AML-193 (cell line): ENCODE measurements around the gene SLC11A1.

Experiments used
- DNase-seq, 2 experiments: peaks; one replicate each; lab custom pipeline; 2025; lab: John Stamatoyannopoulos, UW

Gene SLC11A1

DNA sequence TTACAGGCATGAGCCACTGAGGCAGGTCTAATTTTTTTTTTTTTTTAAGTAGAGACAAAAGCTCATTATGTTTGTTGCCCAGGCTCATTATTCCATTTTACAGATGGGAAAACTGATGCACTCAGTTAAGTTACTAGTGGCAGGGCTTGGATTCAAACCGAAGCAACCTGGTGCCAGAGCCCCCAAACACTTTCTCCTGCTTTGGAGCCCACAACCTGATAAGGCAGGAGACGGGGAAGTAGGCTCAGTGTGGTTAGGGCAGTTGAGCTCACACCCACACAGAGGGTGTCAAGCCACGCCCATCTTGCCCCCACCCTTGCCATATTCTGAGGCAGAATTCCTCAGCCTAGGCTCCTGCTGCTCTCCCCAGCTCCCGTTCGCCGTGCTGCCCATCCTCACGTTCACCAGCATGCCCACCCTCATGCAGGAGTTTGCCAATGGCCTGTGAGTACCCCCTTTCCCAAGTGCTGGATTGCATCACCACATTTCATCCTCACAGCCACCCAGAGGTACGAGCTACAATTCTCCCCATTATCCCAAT is 11.7 kb downstream of the SLC11A1 start:
- no peak for DNase-seq

DNA sequence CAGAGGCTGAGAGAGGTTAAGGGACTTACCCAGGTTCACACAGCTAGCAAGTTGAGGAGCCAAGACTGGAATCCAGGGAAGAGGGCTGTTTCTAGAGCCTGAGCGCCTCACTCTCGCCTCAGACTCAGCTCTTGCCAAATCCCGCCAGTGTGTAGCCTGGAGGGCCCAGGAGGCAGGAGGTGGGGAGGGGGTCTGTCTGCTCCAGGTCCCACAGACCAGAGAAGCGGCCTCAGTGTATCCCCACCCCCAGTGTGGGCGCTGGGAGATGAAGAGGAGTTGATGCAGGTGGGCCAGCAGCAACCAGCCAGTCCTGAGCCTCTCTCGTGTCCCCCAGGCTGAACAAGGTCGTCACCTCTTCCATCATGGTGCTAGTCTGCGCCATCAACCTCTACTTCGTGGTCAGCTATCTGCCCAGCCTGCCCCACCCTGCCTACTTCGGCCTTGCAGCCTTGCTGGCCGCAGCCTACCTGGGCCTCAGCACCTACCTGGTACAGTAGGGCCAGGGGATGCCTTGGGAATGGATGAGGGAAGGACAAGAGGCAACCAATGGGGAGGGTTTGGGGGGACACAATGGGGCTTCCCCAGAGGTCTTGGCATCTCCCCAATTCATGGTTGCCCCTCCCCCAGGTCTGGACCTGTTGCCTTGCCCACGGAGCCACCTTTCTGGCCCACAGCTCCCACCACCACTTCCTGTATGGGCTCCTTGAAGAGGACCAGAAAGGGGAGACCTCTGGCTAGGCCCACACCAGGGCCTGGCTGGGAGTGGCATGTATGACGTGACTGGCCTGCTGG is 12.4 kb downstream of the SLC11A1 start:
- no peak for DNase-seq

DNA sequence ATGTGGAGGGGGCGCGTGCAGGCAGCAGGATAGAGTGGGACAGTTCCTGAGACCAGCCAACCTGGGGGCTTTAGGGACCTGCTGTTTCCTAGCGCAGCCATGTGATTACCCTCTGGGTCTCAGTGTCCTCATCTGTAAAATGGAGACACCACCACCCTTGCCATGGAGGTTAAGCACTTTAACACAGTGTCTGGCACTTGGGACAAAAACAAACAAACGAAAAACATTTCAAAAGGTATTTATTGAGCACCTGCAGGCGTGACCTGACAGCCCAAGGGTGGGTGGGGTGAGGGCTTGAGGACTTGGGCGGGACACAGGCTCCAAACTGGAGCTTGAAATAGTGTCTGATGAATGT is 13.0 kb downstream of the SLC11A1 start:
- no peak for DNase-seq

DNA sequence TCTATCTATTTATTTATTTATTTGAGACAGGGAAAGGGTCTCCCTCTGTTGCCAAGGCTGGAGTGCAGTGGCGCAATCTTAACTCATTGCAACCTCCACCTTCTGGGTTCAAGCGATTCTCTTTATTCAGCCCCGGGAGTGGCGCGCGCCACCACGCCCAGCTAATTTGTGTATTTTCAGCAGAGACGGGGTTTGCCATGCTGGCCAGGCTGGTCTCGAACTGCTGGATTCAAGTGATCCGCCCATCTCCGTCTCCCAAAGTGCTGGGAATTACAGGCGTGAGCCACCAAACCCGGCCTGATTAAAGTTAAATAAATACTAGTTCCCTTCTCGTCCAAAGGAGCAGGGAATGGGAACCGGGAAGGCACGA is 13.4 kb downstream of the SLC11A1 start:
- DNase-seq: no peak

DNA sequence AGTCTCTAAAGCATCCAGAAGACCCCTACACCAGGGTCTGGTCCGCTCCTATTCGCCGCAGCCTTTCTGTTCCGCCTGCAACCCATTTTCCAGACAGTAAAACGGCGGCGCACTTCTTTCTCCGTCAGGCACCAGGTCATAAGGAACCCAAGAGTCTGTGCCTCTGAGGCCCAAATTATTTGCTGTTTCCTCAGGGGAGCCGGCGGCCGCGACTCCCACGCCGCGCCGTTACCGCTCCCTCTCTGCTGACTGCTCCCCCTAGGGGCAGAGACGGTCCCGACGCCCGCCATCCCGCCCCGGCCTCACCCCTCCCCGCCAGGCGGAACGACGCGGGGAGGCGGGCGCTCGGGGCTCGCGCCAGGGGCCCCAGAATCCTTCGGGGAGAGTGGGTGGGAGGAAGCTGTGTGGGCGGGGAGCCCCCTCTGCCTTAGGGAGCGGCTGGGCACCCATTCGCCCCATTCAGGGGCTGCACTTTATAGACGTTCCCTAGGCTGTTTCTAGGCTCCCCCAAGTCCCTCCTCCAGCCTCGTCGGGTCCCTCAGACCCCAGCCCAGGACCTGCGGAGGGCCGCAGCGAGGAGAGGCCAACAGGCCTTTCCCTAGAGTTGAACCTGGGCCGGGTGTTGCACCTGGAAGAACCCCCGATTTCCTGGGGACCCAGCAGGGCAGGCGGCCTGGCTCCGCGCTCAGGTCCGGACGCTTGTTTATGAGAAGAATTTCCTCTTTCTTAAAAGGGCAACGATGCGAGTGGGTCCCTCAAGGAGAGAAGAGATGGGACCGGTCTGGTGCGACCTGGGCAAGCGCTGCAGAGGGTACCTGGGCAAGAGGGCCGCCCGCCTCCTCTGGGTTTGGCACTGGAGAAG is 14.0 kb downstream of the SLC11A1 start:
- peak; percentile 88 to 90 for DNase-seq

DNA sequence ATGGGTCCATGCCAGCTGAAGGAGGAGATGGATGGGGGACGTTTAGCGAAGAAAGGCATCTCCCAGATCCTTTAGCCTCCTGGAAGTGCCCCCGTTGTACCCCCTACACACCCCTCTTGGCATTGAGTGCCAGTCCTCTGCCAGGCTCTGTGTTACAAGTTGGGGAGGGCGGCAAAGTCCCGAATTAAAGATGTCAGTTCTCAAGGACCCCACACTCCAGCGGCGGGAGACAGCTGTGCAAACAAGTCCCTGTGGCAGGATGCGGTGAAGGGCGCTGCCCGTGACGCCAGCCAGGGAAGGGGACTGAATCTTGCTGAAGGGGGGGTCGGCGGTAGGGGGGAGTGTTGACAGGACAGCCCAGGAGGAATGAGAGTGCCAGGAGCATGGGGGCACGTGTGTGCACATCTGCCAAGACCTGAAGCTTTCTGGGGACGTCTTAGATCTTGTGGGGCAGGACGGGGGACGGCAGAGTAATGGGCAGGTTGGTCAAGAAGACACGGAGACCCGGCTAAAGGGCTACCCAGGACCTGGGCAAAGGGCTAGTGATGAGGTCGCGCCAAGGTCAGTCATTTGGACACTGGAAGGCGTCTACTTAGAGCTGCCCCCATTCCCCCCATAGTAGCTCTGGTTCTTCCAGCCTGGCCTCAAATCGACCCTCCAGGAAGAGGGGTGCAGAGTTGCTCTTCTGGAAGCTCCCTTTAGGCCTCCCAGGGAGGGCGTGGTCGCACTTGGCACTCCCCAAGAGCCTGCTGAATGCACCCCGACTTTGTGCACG is 14.8 kb downstream of the SLC11A1 start:
- DNase-seq: peak; percentile 27 to 46

DNA sequence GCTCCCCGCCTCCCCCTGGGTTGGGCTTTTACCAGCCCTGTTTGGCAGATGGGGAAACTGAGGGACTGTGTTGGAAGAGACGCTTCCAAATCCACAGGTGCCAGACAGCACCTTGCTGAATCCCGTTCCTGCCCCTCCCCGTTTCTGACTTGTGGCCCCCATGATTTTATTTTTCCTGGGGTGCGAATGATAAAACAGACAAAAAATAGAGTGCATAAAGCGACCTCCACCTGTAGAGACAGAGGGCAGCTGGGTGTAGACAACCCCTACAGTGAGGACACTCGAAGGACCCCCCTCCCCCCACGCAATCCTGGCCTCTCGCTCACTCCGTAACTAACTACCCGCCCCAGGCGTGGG is 15.4 kb downstream of the SLC11A1 start:
- no peak for DNase-seq

DNA sequence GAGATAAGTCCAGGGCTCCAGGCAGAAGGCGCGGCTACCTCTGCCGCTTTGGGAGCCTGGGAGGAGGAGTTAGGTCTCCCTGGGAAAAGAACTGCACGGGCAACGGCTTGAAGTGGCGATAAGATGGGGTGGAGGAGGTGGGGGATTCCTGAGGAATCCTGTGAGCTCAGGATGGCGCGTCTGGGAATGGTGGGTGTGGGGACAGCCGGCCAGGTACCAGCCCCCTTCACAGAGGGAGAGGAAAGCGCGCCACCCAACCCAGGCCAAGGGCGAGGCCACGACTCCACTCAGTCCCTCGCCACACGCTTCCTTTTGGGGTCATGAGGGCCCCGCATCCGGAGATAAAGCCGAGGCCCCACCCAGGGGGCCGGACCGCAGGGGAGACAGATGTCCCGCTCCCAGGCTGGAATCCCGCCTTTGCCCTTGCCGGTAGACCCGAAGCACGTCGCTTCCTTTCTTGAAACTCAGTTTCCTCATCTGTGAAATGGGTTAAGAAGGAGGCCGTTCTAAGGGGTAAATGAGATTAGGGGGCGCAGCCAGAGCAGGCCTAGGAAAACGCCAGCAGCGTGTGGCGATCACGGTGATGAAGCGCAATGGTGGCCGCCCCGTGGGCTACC is 15.9 kb downstream of the SLC11A1 start:
- peak; percentile 32 to 62 for DNase-seq

DNA sequence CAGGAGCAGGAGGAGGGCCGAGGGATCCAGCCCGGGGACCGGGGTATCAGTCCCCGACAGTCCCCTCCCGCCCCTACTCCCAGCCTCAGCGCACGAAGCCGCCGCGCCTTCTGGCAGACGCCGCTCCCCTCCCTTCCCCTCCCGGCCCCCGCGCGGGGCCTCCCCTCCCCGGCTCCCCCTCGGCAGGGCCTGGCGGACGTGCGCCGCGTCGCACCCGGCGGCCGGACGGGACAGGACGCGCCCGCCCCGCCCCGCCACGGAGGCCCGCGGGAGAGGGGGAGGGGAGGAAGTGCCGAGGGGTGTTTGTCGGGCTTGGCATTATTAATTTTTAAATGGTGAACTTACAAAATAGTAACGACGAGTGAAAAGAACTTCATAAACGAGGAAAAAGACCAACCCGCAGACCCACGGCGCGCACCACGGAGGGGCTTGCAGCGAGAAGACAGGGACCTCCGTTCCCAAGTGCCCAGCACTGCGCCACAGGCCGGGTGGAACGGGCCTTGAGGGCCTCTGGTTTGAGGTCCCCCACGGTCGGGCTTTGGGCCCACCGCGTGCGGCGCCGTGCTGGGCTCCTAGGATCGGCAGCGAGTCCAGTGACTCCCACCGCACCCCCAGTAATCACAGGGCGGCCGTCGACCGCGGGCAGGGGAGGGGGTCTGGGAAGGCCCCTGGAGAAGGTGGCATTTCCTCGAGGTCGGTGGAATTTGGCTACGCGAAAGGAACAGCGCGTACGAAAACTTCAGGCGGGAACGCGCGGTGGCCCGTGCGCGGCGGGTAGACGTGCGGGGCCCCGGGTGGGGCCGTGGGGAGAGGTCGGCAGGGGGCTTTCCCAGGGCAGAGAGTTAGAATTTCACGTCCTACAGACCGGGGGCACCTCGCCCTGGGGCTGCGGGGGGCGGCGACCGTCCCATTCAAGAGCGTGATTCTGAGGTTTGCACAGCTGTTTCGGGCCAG is 16.6 kb downstream of the SLC11A1 start:
- DNase-seq: peak; percentile 55 to 66

DNA sequence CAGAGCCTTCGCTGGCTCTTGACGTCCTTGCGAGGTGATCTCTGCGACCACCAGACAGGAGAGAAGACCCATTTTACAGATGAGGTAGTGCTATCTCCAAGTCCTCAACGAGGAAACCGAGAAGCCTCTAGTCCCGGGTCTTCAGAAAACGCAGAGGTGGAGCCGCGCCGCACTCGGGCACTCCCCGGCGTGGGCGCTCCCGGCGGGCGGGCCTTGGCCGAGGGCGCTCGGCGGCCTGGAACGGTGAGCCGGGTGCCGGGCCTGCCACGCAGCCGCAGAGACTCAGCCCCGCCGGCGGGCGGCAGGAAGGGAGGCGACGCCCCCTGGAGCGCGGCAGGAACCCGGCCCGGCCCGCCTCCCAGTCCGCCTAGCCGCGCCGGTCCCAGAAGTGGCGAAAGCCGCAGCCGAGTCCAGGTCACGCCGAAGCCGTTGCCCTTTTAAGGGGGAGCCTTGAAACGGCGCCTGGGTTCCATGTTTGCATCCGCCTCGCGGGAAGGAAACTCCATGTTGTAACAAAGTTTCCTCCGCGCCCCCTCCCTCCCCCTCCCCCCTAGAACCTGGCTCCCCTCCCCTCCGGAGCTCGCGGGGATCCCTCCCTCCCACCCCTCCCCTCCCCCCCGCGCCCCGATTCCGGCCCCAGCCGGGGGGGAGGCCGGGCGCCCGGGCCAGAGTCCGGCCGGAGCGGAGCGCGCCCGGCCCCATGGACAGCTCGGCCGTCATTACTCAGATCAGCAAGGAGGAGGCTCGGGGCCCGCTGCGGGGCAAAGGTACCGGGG is 17.5 kb downstream of the SLC11A1 start, which contains the start of gene CTDSP1:
Gene CTDSP1 (plus strand): TSS at position 478 of the 776 bp plus-strand sequence. CDS start 223 bp downstream, at position 701.
- peak; percentile 89 to 91 for DNase-seq

DNA sequence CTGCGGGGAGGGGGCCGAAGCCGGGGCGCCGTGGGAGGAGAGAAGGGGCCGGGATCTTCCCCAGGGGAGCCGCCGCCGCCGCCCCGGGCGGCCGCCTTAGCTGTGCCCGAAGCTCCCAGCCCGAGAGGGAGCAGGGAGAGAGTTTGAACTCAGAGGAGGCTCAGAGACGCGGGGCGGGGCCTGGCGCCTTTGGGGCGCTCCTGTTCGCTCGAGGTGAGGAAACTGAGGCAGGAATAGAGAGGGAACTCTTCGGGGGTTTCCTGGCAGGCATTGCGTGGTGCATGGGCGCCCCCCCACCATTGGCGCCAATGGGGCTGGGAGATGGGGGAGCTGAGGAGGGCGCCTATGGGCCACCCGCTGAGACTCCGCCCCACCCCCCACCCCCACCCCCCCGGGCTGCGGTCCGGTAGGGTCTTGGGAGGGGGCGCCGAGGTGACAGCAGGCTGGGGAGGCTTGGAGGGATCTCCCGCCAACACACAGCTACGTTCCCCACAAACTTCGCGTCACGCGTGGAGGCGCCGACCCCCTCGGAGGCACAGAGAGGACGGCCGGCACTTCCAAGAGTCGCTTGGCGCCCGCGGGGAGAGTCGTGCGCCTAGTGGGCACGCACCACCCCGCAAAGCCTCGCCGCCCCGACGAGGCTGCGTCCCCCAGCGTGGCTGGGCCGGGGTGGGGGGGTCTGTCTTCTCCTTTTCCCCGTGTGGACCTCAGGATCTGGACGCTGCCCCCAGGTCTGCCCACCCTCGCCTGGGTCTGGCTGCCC is 18.3 kb downstream of the SLC11A1 start:
- peak in 1 of 2 experiments; percentile 21 for DNase-seq

DNA sequence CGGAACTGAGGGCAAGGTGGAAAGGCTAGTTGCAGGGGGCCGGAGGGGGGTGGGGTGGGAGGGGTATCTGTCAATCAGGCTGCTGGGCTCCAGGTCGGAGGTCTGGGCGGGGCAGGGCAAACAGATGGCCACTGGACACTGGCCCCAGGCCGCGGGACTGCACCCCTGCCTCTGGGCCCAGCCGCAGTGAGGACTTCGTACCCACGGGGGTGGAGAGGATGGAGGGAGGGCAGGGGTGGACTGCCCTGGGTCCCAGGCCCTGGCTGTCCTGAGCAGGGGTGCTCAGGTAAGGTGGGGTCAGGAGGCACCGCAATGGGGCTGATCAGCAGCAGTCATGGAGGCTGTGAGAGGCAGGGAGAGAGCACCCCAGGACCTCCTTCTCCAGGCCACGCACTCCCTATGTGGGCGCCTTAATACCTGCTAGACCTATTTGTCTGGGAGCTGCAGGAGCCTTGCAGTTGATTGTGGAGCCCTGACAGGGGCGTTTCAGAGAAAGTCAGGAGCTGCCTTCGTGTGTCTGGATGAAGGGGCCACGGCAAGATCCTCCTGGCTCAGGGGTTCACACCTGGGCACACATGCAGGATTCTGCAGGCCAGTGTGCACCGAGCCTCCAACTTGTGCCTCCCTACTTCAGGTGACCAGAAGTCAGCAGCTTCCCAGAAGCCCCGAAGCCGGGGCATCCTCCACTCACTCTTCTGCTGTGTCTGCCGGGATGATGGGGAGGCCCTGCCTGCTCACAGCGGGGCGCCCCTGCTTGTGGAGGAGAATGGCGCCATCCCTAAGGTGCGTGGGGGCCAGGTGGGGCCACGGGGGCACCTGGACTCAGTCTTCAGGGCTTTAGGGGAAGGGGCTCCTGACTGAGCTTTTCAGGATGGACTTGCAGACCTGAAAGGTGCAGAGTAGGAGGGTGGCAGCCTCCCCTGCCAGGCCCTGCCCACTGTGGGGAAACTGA is 19.1 kb downstream of the SLC11A1 start:
- DNase-seq: no peak

DNA sequence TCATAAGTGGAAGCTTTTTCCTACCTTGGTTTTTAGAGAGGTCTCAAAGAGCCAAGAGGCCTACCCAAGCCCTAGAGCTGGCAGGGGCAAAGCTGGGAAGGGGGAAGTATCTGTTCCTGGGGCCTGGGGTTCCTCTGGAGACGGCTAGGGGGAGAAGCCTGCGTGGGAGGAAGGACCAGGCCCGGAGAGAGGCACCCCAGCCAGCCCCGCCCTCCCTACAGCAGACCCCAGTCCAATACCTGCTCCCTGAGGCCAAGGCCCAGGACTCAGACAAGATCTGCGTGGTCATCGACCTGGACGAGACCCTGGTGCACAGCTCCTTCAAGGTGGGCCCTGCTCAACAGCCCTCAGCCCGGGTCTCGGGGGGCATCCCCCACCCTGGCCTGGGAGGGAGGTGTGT is 19.8 kb downstream of the SLC11A1 start:
- DNase-seq: no peak

DNA sequence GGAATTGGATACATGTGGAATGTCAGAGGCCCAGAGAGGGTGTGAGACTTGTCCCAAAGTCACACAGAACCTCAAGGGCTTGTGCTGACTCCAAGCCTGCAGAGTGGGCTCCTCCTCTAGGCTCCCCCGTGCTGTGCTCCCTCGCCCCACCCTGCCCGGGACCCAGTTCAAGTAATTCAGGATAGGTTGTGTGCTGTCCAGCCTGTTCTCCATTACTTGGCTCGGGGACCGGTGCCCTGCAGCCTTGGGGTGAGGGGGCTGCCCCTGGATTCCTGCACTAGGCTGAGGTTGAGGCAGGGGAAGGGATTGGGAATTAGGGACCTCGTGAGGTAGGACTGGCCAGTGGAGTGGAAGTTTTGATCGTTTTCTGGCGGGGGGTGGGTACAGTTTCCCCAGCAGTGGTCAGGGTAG is 20.4 kb downstream of the SLC11A1 start:
- no peak for DNase-seq

DNA sequence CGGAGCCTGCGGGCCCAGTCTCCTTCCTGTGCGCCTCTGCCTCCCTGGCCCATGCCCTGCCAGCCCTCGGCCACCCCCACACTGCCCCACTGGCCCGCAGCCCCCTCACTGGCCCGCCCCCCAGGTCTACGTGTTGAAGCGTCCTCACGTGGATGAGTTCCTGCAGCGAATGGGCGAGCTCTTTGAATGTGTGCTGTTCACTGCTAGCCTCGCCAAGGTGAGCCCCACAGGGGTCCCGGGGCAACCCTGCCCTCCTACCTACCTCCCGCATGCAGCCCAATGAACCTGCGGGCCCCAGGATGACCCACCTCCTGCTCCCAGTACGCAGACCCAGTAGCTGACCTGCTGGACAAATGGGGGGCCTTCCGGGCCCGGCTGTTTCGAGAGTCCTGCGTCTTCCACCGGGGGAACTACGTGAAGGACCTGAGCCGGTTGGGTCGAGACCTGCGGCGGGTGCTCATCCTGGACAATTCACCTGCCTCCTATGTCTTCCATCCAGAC is 20.9 kb downstream of the SLC11A1 start:
- DNase-seq: no peak

DNA sequence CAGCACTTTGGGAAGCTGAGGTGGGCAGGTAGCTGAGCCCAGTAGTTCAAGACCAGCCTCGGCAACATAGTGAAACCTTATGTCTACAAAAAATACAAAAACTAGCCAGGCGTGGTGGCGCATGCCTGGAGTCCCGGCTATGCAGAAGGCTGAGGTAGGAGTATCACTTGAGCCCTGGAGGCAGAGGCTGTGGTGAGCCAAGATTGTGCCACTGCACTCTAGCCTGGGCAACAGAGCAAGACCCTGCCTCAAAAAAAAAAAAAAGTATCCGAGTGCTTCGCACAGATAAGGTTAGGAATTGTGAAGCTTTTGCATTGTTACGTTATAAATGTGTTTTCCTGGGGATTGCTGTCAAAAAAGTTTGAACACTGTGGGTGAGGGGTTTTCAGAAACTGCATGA is 21.7 kb downstream of the SLC11A1 start:
- no peak for DNase-seq

DNA sequence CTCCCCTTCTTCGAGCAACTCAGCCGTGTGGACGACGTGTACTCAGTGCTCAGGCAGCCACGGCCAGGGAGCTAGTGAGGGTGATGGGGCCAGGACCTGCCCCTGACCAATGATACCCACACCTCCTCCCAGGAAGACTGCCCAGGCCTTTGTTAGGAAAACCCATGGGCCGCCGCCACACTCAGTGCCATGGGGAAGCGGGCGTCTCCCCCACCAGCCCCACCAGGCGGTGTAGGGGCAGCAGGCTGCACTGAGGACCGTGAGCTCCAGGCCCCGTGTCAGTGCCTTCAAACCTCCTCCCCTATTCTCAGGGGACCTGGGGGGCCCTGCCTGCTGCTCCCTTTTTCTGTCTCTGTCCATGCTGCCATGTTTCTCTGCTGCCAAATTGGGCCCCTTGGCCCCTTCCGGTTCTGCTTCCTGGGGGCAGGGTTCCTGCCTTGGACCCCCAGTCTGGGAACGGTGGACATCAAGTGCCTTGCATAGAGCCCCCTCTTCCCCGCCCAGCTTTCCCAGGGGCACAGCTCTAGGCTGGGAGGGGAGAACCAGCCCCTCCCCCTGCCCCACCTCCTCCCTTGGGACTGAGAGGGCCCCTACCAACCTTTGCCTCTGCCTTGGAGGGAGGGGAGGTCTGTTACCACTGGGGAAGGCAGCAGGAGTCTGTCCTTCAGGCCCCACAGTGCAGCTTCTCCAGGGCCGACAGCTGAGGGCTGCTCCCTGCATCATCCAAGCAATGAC is 22.4 kb downstream of the SLC11A1 start:
- DNase-seq: no peak
